Pulmonary artery endothelial cell (primary cell): ENCODE data around the gene BIVM. TPM values are rescaled to one million over a fixed set of nuclear protein-coding genes. Genes with fewer than 3 reads are reported as not detected.

Source experiments
- DNase-seq: peaks from one replicate; pipeline ENCODE4 v3.0.0-alpha.2; 2011; ENCODE audit warnings: low read depth, low spot score
- total RNA-seq: library from RNA; depleted of rRNA; stranded (reverse); fragments of >200 nt; gene quantifications from 2 replicates; pipeline ENCODE4 v1.2.3, GENCODE V29; 2014

BIVM gene
- total RNA-seq, 1 donor from 2014 or later = 12.1 TPM

GRCh38 chr13:102879793-102880499, 81.0 kb downstream of the BIVM start:
- no peak for DNase-seq

GRCh38 chr13:102881819-102882686, 83.1 kb downstream of the BIVM start:
- no peak for DNase-seq

Other genes starting within 250 kb of the BIVM start
- gene TPP2, start 202.1 kb upstream of the BIVM start, total RNA-seq = 40.5 and 56.3 TPM in 2 replicates
- not detected in 2 replicates for gene METTL21C, start 104.1 kb upstream of the BIVM start, total RNA-seq
- gene TEX30, start 25.3 kb upstream of the BIVM start, total RNA-seq = 20.8 and 33.7 TPM in 2 replicates
- gene POGLUT2, start 143 bp upstream of the BIVM start, total RNA-seq = 23.4 and 29.0 TPM in 2 replicates
- gene ERCC5, start 46.9 kb downstream of the BIVM start, total RNA-seq = 35.9 and 48.1 TPM in 2 replicates